Testis (tissue), 2 donors: Measurements from ENCODE around the gene IL18BP.

ENCODE experiments used
- POLR2A ChIP-seq: fragments of 450-650 bp; IDR thresholded peaks from one replicate; pipeline ENCODE4 v1.6.1; 2017; ENCODE audit warnings: antibody characterized with exemption, mild to moderate bottlenecking, moderate library complexity
- TF ChIP-seq, protein P1 (sequence below), 3 experiments: fragments of 450-650 bp in 2 of 3; fragments of 200-600 bp in 1 of 3; sonication (generic) in 1 of 3; IDR thresholded peaks; one replicate each; pipeline ENCODE4 v1.5.1; 2016 to 2019; ENCODE audit warnings: antibody characterized with exemption in 3 of 3, mild to moderate bottlenecking in 2 of 3, moderate library complexity in 1 of 3

DNA sequence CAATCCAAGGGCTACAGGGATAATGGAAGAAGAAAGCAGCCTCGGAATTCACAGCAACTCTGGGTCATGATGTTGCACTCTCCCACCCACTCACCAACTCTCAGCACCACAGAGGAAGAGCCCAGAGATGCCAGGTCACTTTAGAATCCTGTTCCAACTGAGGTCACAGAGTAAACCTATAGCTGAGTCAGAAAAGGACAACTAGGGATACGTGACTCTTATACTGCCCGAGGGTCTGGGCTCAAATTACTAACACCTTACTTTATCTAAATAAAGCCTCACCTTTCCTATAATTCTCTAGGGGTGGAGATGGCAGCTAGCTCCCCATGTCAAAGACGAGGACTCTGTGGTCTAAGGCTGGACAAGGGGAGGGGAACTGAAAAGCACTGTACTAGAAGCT lies 24.6 kb downstream of the IL18BP start:
- TF ChIP-seq, protein P1, sequence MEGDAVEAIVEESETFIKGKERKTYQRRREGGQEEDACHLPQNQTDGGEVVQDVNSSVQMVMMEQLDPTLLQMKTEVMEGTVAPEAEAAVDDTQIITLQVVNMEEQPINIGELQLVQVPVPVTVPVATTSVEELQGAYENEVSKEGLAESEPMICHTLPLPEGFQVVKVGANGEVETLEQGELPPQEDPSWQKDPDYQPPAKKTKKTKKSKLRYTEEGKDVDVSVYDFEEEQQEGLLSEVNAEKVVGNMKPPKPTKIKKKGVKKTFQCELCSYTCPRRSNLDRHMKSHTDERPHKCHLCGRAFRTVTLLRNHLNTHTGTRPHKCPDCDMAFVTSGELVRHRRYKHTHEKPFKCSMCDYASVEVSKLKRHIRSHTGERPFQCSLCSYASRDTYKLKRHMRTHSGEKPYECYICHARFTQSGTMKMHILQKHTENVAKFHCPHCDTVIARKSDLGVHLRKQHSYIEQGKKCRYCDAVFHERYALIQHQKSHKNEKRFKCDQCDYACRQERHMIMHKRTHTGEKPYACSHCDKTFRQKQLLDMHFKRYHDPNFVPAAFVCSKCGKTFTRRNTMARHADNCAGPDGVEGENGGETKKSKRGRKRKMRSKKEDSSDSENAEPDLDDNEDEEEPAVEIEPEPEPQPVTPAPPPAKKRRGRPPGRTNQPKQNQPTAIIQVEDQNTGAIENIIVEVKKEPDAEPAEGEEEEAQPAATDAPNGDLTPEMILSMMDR (IDR thresholded peaks at IDR 0.05) = no peak
- no peak for TF ChIP-seq POLR2A
